GM19193 (cell line): ENCODE data around the gene SLC2A8.
A peak's percentile ranks its signal among the peaks of the same experiment; 100 is the strongest.

Source experiments
- POLR2A ChIP-seq: IDR thresholded peaks from 4 replicates; pipeline ENCODE4 v1.6.1; 2011; ENCODE audit not compliant: insufficient read depth, insufficient read length; ENCODE audit errors: extremely low read depth

Gene SLC2A8

DNA sequence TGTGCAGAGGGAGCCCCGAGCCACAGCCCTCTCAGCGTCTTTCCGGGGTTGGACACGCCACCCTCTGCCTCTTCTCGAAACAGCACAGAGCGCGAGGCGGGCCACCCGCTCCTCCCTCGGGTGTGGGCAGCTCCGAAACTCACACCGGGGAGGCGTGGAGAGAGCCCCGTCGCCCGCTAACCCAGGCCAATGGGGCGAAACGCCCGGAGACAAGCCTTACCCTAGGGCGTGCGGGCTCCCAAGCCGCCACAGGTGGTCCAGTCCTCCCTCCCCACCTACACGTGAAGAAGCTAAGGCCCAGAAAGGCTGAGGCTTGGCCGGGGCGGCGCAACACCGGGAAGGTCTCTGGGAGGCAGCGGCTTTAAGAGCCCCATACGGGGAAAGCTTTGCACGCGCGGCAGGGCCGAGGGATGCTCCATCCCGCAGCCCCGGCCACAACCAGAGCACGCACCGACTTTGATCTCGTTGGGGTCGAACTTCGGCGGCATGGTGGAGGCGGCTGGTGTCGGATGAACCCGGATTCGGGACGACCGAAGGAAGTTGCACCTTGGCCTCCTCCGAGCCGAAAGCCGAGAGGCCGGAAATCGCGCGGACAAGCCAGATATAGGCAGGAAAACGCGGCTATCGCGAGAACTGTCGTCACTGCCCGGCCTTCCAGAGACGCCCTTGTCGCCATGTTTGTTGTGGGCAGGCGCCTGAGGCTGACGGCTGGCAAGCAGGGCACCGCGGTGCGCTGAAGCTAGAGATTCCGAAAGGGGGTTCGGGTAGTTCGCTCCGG is 54.0 kb downstream of the SLC2A8 start, which contains the start of the genes LRSAM1 and RPL12:
LRSAM1 (plus strand) TSS at position 681 of the 778 bp plus-strand sequence. CDS start 3,018 bp downstream, outside the sequence.
RPL12 (minus strand) TSS at position 577 of the 778 bp plus-strand sequence; CDS start at position 488, 89 bp downstream.
- TF ChIP-seq POLR2A: peak; percentile 100

DNA sequence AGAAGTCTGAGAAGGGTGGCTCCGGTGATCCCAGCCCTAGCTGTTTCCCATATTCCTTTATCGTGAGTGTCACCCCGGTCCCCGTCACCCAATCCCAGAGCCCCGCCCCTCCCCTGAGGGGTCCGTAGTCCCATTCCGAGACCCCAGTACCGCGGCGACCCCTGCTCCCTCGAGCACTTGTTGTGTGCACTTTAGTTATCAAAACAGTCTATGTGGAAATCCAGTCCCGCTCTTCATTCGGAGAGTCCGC is 54.6 kb downstream of the SLC2A8 start:
- no peak for TF ChIP-seq POLR2A

DNA sequence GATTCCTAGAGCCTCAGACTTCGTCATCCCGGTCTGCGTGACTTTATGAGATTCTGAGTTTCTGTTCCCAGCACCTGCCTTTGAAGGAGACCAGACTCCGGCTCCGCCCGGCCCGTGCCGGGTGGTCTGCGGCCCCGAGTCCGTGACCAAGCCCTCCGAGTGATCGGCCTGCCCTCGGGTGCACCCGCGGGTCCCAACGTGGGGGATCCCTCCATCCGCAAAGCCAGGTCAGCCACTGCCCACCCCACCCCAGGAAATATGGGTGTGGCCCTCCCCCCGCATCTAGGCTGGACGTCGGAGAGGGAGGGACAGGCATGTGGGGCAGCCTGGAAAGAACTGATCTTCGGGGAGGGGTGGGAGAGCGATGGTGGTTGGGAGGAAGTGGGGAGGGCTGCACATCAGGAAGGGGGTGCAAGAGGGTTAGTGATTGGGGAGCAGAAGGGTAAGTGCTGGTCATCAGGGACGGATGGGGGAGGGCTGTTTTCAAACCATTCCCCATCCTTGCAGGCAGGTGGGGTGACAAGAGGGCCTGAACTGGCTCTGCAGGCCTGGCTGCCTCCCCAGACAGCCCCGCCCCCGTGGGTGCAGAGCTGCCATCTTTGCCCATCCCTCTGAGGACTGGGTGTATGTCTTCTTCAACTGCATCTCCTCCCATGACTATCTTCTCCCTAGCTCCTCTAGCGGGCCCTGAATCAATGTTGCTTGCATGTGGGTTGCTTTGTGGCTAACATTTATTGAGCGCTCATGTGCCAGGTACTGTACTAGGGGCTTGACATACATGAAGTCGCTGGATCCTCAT is 55.1 kb downstream of the SLC2A8 start:
- no peak for TF ChIP-seq POLR2A

DNA sequence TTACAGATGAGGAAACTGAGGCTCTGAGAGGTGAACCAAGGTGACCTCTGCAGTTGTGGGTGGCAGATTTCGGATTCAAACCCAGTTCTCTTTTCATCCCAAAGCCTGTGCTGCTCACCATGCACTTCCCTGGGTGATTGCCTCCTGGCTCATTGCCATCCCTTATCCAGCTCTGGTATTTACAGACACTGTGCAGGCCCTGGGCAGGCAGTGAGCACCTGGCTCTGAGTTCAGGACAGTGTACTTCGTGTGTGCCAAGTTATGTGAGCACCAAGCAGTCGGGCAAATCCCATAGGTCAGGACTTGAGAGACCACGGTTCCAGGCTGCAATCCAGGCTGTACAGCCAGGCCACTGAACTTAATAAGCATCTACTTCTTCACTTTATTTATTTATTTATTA is 55.7 kb downstream of the SLC2A8 start:
- TF ChIP-seq POLR2A: no peak

DNA sequence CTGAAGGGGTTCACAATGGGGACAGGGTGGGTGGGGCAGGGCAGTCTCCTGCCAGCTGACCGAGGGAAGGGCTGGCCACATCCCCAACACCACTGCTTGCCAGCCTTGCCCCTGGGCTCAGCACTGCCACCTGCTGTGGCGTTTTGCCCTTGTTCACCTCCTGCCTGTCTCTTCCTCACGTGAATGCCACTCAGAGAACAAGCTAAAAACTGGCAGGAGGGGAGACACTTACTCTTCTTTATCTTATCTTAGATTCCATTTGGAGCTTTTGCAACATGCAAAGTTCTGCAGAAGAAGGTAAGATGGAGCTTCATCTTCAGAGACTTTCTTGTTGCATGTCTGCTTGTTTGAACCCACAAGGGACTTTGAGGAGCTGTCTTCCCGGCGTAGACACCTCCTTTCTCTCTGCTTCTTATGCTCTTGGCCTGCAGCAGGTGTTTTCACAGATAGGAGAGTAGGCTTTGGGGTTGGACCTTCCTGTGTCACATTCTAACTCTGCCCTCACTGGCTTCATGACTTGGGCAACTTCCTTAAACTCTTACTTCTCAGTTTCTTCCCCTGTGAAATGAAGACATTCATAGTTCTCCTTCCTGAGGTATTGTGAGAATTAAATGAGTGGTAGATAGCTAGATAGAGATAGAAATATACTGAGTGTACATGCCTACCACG is 58.5 kb downstream of the SLC2A8 start:
- no peak for TF ChIP-seq POLR2A

DNA sequence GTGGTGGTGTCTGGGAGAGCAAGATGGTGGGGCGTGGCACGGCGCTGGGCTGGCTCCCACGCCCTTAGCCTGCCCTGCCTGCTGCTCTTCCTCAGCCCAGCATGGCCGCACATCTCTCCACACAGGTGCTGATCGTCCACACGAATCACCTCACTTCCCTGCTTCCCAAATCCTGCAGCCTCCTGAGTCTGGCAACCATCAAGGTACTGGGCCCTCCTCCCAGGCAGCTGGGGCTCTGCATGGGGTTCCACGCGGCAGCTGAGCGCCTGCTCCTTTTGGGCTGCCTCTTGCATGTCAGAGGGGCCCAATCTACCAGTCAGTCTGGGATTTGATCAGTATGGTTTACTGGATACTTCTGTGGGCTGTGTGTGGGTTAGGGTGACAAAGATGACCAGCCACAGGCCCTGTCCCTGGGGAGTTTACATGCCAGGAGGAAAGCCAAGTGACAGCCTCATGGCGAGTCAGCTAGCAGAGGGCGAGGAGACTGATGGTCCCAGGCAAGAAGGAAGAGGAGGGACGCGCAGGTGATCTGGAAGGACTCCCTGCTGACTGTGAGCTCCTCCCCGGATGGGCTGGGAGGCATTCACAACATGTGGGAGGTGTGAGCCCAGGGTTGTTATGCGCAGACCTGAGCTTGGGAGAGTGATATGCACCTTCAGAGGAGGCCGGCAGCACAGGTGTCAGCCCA is 60.4 kb downstream of the SLC2A8 start:
- TF ChIP-seq POLR2A: no peak
